Panc1 (cell line): ENCODE data around the gene ZNF500.

ENCODE experiments used
- CTCF ChIP-seq: fragments of 450-650 bp; IDR thresholded peaks from 2 replicates; pipeline ENCODE4 v1.5.1; 2017; ENCODE audit warnings: mild to moderate bottlenecking
- POLR2AphosphoS5 ChIP-seq: IDR thresholded peaks from 2 replicates; pipeline ENCODE4 v1.6.1; 2012; ENCODE audit warnings: mild to moderate bottlenecking, low read depth, low read length, moderate library complexity
- SIN3A ChIP-seq: IDR thresholded peaks from 2 replicates; pipeline ENCODE4 v1.6.1; 2012; ENCODE audit warnings: low read depth, mild to moderate bottlenecking, low read length, moderate library complexity, borderline replicate concordance; ENCODE audit not compliant: insufficient read depth
- TCF7L2 ChIP-seq: IDR thresholded peaks from 2 replicates; pipeline ENCODE4 v1.6.1; 2011; ENCODE audit warnings: mild to moderate bottlenecking, low read depth, low read length, inconsistent platforms
- TF ChIP-seq, protein P1 (sequence below), 2 experiments: IDR thresholded peaks; 2 replicates each; pipeline ENCODE4 v1.6.1; 2011 to 2012; ENCODE audit warnings: low read depth in 2 of 2, control low read depth in 1 of 2, low read length in 1 of 2, mild to moderate bottlenecking in 1 of 2, moderate library complexity in 1 of 2; ENCODE audit not compliant: insufficient read depth in 1 of 2

DNA sequence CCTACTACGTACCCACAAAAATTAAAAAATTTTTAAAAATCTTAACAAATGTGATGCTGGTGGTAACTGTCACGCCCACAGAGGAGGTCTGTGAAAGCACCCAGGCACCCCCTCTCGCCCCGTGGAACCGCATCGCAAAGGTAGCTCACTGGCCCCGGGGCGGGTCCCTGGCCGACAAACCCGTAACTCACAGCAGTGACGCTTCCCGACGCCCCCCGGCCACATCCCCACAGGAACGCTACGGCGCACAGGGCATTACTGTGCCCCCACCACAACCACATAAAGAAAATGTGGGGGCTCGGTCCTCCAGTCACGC is 33.3 kb downstream of the ZNF500 start:
- TF ChIP-seq POLR2AphosphoS5 (no peak), CTCF (no peak), TCF7L2 (no peak), SIN3A (no peak)
- TF ChIP-seq, protein P1, sequence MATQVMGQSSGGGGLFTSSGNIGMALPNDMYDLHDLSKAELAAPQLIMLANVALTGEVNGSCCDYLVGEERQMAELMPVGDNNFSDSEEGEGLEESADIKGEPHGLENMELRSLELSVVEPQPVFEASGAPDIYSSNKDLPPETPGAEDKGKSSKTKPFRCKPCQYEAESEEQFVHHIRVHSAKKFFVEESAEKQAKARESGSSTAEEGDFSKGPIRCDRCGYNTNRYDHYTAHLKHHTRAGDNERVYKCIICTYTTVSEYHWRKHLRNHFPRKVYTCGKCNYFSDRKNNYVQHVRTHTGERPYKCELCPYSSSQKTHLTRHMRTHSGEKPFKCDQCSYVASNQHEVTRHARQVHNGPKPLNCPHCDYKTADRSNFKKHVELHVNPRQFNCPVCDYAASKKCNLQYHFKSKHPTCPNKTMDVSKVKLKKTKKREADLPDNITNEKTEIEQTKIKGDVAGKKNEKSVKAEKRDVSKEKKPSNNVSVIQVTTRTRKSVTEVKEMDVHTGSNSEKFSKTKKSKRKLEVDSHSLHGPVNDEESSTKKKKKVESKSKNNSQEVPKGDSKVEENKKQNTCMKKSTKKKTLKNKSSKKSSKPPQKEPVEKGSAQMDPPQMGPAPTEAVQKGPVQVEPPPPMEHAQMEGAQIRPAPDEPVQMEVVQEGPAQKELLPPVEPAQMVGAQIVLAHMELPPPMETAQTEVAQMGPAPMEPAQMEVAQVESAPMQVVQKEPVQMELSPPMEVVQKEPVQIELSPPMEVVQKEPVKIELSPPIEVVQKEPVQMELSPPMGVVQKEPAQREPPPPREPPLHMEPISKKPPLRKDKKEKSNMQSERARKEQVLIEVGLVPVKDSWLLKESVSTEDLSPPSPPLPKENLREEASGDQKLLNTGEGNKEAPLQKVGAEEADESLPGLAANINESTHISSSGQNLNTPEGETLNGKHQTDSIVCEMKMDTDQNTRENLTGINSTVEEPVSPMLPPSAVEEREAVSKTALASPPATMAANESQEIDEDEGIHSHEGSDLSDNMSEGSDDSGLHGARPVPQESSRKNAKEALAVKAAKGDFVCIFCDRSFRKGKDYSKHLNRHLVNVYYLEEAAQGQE (IDR thresholded peaks at IDR 0.05; ENCODE audit: insufficient read depth in 1 of 2, low read depth in 2 of 2, low read length in 1 of 2), result no peak
